ENCODE measurements around the gene B4GALNT3. TPM values are rescaled to one million over a fixed set of nuclear protein-coding genes. Genes with fewer than 3 reads are reported as not detected.

The B4GALNT3 gene
- total and polyA plus RNA-seq, 2 of the 13 experiments (the other 11 are each of a cell fraction or from before 2014, with no cell fraction given): 3.2 to 4.4 TPM

- no peak overlapping the region for H3K4me3 ChIP-seq (replicated peaks in 1 of 3; ENCODE audit: insufficient read depth in 1 of 3, low read depth in 2 of 3, low read length in 3 of 3)
- TF ChIP-seq TBP (CRISPR knock-in tag; IDR thresholded peaks at IDR 0.05) (no peak), MAFF (IDR thresholded peaks at IDR 0.05; ENCODE audit: low read depth, low read length) (no peak), NR1H2 (CRISPR knock-in tag; IDR thresholded peaks at IDR 0.05; ENCODE audit: borderline replicate concordance, low read depth) (no peak), ZNF34 (CRISPR knock-in tag; IDR thresholded peaks at IDR 0.05; ENCODE audit: borderline replicate concordance) (no peak), ZNF639 (CRISPR knock-in tag; conservative IDR thresholded peaks at IDR 0.05) (no peak), ZSCAN25 (CRISPR knock-in tag; IDR thresholded peaks at IDR 0.05) (no peak), ARID4A (CRISPR knock-in tag; IDR thresholded peaks at IDR 0.05; ENCODE audit: borderline replicate concordance) (no peak)
- H2AFZ ChIP-seq (ENCODE audit: low read length): no peak overlapping the region
- in situ Hi-C loops (cut with HindIII; ENCODE audit: extremely low pct_ligation_motif_present, low pct_unique_long_range_greater_than_20kb): loop anchor here (5.0 kb wide), 1 partner anchor 82 kb away; the partner anchor contains the start of gene B4GALNT3
- H3K27ac ChIP-seq (ENCODE audit: extremely low read length, insufficient read depth, low read length): no peak overlapping the region
- H3K4me2 ChIP-seq (ENCODE audit: low read depth, low read length): no peak overlapping the region
- H3K27me3 ChIP-seq (ENCODE audit: control insufficient read depth in 1 of 2, insufficient read depth in 2 of 2, low read length in 2 of 2): no peaks in the 10 kb centered on the region; a peak in 1 of 5 replicates
- ATAC-seq (no peak), DNase-seq (ENCODE audit: low spot score) (no peak), FAIRE-seq (no peak)
- H4K20me1 ChIP-seq (ENCODE audit: insufficient read depth, low read length): no peaks in the 10 kb centered on the region
- H3K36me3 ChIP-seq (replicated peaks in 1 of 2; ENCODE audit: control insufficient read depth in 1 of 2, insufficient read depth in 2 of 2, low read length in 2 of 2): no peaks in the 10 kb centered on the region
- ChIA-PET CTCF (ENCODE audit: low intra/inter-chr PET ratio, low total read pairs) (no interaction called here), POLR2A (no interaction called here)
- WGBS (ENCODE audit: low lambda C conversion rate): 76% methylated on average over 18 of the region's 18 CpGs
- no peaks in the 10 kb centered on the region for H3K9me3 ChIP-seq (ENCODE audit: low read length)
- no TSS peak for BruUV-seq (replicated peaks)
- H3K4me1 ChIP-seq (ENCODE audit: insufficient read depth, low read length): no peaks in the 10 kb centered on the region
- no peaks in the 10 kb centered on the region for H3K79me2 ChIP-seq (ENCODE audit: insufficient read depth, low read length)
- no peak overlapping the region for H3K9ac ChIP-seq (ENCODE audit: insufficient read depth, low read depth, low read length)
- intact Hi-C loops (cut with micrococcal nuclease; ENCODE audit: unreplicated experiment): no loop called here
Observed at GRCh38 chr12:539540-540310, 80.0 kb downstream of the B4GALNT3 start.
